Measurements from ENCODE around the gene NCKAP5. TPM values are rescaled to one million over a fixed set of nuclear protein-coding genes. Genes with fewer than 3 reads are reported as not detected.

The NCKAP5 gene
- polyA plus RNA-seq, 3 donors, result not detected

- no peaks in the 10 kb centered on the region for H3K79me2 ChIP-seq (ENCODE audit: insufficient read depth, low read length)
- no peak overlapping the region for H2AFZ ChIP-seq (ENCODE audit: insufficient read depth, low read depth, low read length, poor library complexity, severe bottlenecking)
- H3K36me3 ChIP-seq (replicated peaks in 1 of 2; ENCODE audit: control insufficient read depth in 1 of 2, insufficient read depth in 2 of 2, low read length in 2 of 2), result no peaks in the 10 kb centered on the region
- Mint-ChIP-seq H3K27me3 (ENCODE audit: low read depth in 3 of 3) (no peaks in the 10 kb centered on the region), H3K4me1 (no peaks in the 10 kb centered on the region), H3K4me3 (no peak overlapping the region), H3K9me3 (peaks cover 0 to 8% (median 0%) of the 10 kb centered on the region in 7 donors), H3K36me3 (no peaks in the 10 kb centered on the region), H3K27ac (no peak overlapping the region)
- H3K4me2 ChIP-seq (replicated peaks; ENCODE audit: extremely low read depth, low read length, poor library complexity, severe bottlenecking), result no peak overlapping the region
- H3K9me3 ChIP-seq (replicated peaks in 1 of 2; ENCODE audit: control insufficient read depth in 1 of 2, insufficient read depth in 1 of 2, low read length in 2 of 2), result no peaks in the 10 kb centered on the region
- WGBS (ENCODE audit: insufficient coverage), result no CpG with 5 or more reads among the region's 2 CpGs
- no peaks in the 10 kb centered on the region for H3K27me3 ChIP-seq (ENCODE audit: control insufficient read depth in 2 of 2, insufficient read depth in 2 of 2, low read length in 2 of 2)
- TF ChIP-seq CTCF (IDR thresholded peaks at IDR 0.05), result no peak
- no peak for DNase-seq
- H3K4me3 ChIP-seq (replicated peaks in 1 of 3; ENCODE audit: low read depth in 2 of 3, low read length in 3 of 3), result no peak overlapping the region
- H3K9ac ChIP-seq (ENCODE audit: insufficient read depth, low read length, poor library complexity, severe bottlenecking), result no peak overlapping the region
- intact Hi-C loops (cut with micrococcal nuclease), result no loop called here
- H3K27ac ChIP-seq (ENCODE audit: low read depth in 1 of 2, low read length in 2 of 2), result no peak overlapping the region
- no peaks in the 10 kb centered on the region for H3K4me1 ChIP-seq (ENCODE audit: control insufficient read depth in 1 of 2, insufficient read depth in 2 of 2, low read length in 2 of 2)
- H4K20me1 ChIP-seq (ENCODE audit: insufficient read depth, low read length), result no peaks in the 10 kb centered on the region
Measured at GRCh38 chr2:133452583-133452982, 115.7 kb downstream of the NCKAP5 start.

- Mint-ChIP-seq H3K36me3 (no peaks in the 10 kb centered on the region), H3K9me3 (peaks cover 0 to 8% (median 1%) of the 10 kb centered on the region in 7 donors), H3K4me1 (no peaks in the 10 kb centered on the region), H3K4me3 (no peak overlapping the region), H3K27me3 (ENCODE audit: low read depth in 3 of 3) (no peaks in the 10 kb centered on the region), H3K27ac (no peak overlapping the region)
- Histone ChIP-seq H3K27ac (ENCODE audit: low read depth in 1 of 2, low read length in 2 of 2) (no peak overlapping the region), H3K36me3 (replicated peaks in 1 of 2; ENCODE audit: control insufficient read depth in 1 of 2, insufficient read depth in 2 of 2, low read length in 2 of 2) (no peaks in the 10 kb centered on the region), H4K20me1 (ENCODE audit: insufficient read depth, low read length) (no peaks in the 10 kb centered on the region), H2AFZ (ENCODE audit: insufficient read depth, low read depth, low read length, poor library complexity, severe bottlenecking) (no peak overlapping the region), H3K4me1 (ENCODE audit: control insufficient read depth in 1 of 2, insufficient read depth in 2 of 2, low read length in 2 of 2) (no peaks in the 10 kb centered on the region), H3K9me3 (replicated peaks in 1 of 2; ENCODE audit: control insufficient read depth in 1 of 2, insufficient read depth in 1 of 2, low read length in 2 of 2) (no peaks in the 10 kb centered on the region), H3K27me3 (ENCODE audit: control insufficient read depth in 2 of 2, insufficient read depth in 2 of 2, low read length in 2 of 2) (no peaks in the 10 kb centered on the region), H3K4me2 (replicated peaks; ENCODE audit: extremely low read depth, low read length, poor library complexity, severe bottlenecking) (no peak overlapping the region), H3K79me2 (ENCODE audit: insufficient read depth, low read length) (no peaks in the 10 kb centered on the region), H3K4me3 (replicated peaks in 1 of 3; ENCODE audit: low read depth in 2 of 3, low read length in 3 of 3) (no peak overlapping the region), H3K9ac (ENCODE audit: insufficient read depth, low read length, poor library complexity, severe bottlenecking) (no peak overlapping the region)
- TF ChIP-seq CTCF (IDR thresholded peaks at IDR 0.05), result no peak
- no peak for DNase-seq
- intact Hi-C loops (cut with micrococcal nuclease), result no loop called here
Measured at GRCh38 chr2:133452146-133452545, 116.1 kb downstream of the NCKAP5 start.
